Femur (tissue), 1 donor: Measurements from ENCODE around the gene NPIPB5.
"Not testable (repeated sequence)": the region's sequence is repeated elsewhere in the genome, so short reads cannot be mapped to it uniquely, and the experiment has no call there.

Experiments
- DNase-seq: peaks from one replicate; pipeline ENCODE4 v3.0.0-alpha.2; 2017

The NPIPB5 gene

GRCh38 chr16:22510591-22510990, at the start of gene NPIPB5:
Gene NPIPB5 (plus strand): TSS chr16:22510891. CDS start chr16:22513802, 2,911 bp downstream.
- not testable (repeated sequence) for DNase-seq

- DNase-seq: not testable (repeated sequence)
These were observed 41.8 kb upstream of the NPIPB5 start for GRCh38 chr16:22468846-22469245.

GRCh38 chr16:22537996-22538395, 27.3 kb downstream of the NPIPB5 start:
- DNase-seq: not testable (repeated sequence)

GRCh38 chr16:22544809-22545208, 34.1 kb downstream of the NPIPB5 start:
- not testable (repeated sequence) for DNase-seq

- DNase-seq: not testable (repeated sequence)
These were observed 35.9 kb downstream of the NPIPB5 start for GRCh38 chr16:22546630-22547029.

- DNase-seq: not testable (repeated sequence)
These were observed 36.6 kb downstream of the NPIPB5 start for GRCh38 chr16:22547170-22547765.

- not testable (repeated sequence) for DNase-seq
These were observed 39.2 kb downstream of the NPIPB5 start for GRCh38 chr16:22549853-22550252.

- DNase-seq: not testable (repeated sequence)
These were observed 40.5 kb downstream of the NPIPB5 start for GRCh38 chr16:22551143-22551542.

- DNase-seq: not testable (repeated sequence)
These were observed 41.0 kb downstream of the NPIPB5 start for GRCh38 chr16:22551651-22552050.

GRCh38 chr16:22556759-22557158, 46.1 kb downstream of the NPIPB5 start:
- DNase-seq: not testable (repeated sequence)
